H1 (cell line): ENCODE measurements around the gene SEMA4D.

ENCODE experiments used
- EP300 ChIP-seq, 2 experiments: IDR thresholded peaks; 1 replicate in 1 of 2; 2 replicates in 1 of 2; pipeline ENCODE4 v1.6.1; 2011 to 2012; ENCODE audit warnings: low read depth in 2 of 2, low read length in 2 of 2, mild to moderate bottlenecking in 2 of 2, borderline replicate concordance in 1 of 2, inconsistent platforms in 1 of 2, moderate library complexity in 1 of 2
- GTF2F1 ChIP-seq: IDR thresholded peaks from 2 replicates; pipeline ENCODE4 v1.6.1; 2012; ENCODE audit warnings: low read depth, low read length, improper control_type of control experiment, borderline replicate concordance
- JUND ChIP-seq: IDR thresholded peaks from 2 replicates; pipeline ENCODE4 v1.6.1; 2011; ENCODE audit warnings: mild to moderate bottlenecking, improper control_type of control experiment, low read length
- PHF8 ChIP-seq: fragments of 200-600 bp; sonication (generic); conservative IDR thresholded peaks from 2 replicates; pipeline ENCODE4 v1.7.1; 2012; ENCODE audit warnings: low read depth, mild to moderate bottlenecking, inconsistent platforms, low read length, moderate library complexity
- POLR2A ChIP-seq, 2 experiments: IDR thresholded peaks; 1 replicate in 1 of 2; 2 replicates in 1 of 2; pipeline ENCODE4 v1.6.1; 2011; ENCODE audit warnings: low read depth in 2 of 2, low read length in 2 of 2, mild to moderate bottlenecking in 2 of 2; ENCODE audit errors: control extremely low read depth in 1 of 2
- POLR2AphosphoS5 ChIP-seq: IDR thresholded peaks from 2 replicates; pipeline ENCODE4 v1.6.1; 2011; ENCODE audit warnings: low read depth, low read length
- RFX5 ChIP-seq: IDR thresholded peaks from 2 replicates; pipeline ENCODE4 v1.6.1; 2011; ENCODE audit warnings: low read depth, low read length, improper control_type of control experiment, borderline replicate concordance
- SRF ChIP-seq: IDR thresholded peaks from 2 replicates; pipeline ENCODE4 v1.6.1; 2011; ENCODE audit warnings: mild to moderate bottlenecking, low read depth, low read length, moderate library complexity
- ZNF274 ChIP-seq: IDR thresholded peaks from 2 replicates; pipeline ENCODE4 v1.7.0; 2012; ENCODE audit warnings: low read length, borderline replicate concordance; ENCODE audit errors: extremely low read depth
- TF ChIP-seq, protein P1 (sequence below), 3 experiments: IDR thresholded peaks; 1 replicate in 2 of 3; 2 replicates in 1 of 3; pipeline versions ENCODE4 v1.5.1 to v1.6.1; 2011; ENCODE audit warnings: low read length in 3 of 3, mild to moderate bottlenecking in 3 of 3, inconsistent platforms in 2 of 3, low read depth in 1 of 3, moderate library complexity in 1 of 3; ENCODE audit not compliant: insufficient read depth in 1 of 3; ENCODE audit errors: control extremely low read depth in 1 of 3

DNA sequence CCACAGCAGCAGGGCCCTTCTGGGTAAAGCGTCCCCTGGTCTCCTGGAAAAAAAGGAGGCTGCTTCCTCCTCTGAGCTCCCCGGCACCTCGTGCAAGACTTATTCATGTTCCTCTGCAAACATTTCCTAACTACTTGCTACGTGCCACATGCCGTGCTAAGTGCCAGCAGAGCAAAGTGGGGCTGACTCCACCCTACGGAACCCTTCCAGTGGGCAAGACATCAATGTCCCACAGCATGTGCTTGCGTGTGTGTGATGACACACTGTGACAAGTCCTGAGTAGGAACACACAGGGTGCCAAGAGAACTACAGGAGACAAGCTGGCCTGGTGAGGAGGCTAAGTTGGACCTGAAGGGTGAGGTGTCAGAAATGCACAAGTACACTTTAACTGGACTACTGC lies 57.4 kb downstream of the SEMA4D start:
- TF ChIP-seq, protein P1, sequence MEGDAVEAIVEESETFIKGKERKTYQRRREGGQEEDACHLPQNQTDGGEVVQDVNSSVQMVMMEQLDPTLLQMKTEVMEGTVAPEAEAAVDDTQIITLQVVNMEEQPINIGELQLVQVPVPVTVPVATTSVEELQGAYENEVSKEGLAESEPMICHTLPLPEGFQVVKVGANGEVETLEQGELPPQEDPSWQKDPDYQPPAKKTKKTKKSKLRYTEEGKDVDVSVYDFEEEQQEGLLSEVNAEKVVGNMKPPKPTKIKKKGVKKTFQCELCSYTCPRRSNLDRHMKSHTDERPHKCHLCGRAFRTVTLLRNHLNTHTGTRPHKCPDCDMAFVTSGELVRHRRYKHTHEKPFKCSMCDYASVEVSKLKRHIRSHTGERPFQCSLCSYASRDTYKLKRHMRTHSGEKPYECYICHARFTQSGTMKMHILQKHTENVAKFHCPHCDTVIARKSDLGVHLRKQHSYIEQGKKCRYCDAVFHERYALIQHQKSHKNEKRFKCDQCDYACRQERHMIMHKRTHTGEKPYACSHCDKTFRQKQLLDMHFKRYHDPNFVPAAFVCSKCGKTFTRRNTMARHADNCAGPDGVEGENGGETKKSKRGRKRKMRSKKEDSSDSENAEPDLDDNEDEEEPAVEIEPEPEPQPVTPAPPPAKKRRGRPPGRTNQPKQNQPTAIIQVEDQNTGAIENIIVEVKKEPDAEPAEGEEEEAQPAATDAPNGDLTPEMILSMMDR (IDR thresholded peaks at IDR 0.05; ENCODE audit: control extremely low read depth in 1 of 3, insufficient read depth in 1 of 3, low read depth in 1 of 3, low read length in 3 of 3): no peak
- TF ChIP-seq RFX5 (no peak), SRF (no peak), GTF2F1 (no peak), JUND (no peak), EP300 (IDR thresholded peaks at IDR 0.05; ENCODE audit: borderline replicate concordance in 1 of 2, low read depth in 2 of 2, low read length in 2 of 2) (no peak), POLR2AphosphoS5 (no peak), PHF8 (no peak), POLR2A (IDR thresholded peaks at IDR 0.05; ENCODE audit: control extremely low read depth in 1 of 2, low read depth in 2 of 2, low read length in 2 of 2) (no peak), ZNF274 (no peak)
